A549 (cell line): Measurements from ENCODE around the gene PRR5L. TPM values are rescaled to one million over a fixed set of nuclear protein-coding genes. Genes with fewer than 3 reads are reported as not detected.

ENCODE experiments used
- ATAC-seq, 2 experiments: fragments of 200-7000 bp in 1 of 2; fragments of >200 bp in 1 of 2; cut with Nextera tagmentation in 1 of 2; cut with Tn5 transposase in 1 of 2; 3 replicates each; pipeline versions ENCODE4 v1.8.0 to v1.9.1; 2018 to 2020; ENCODE audit warnings: mild to moderate bottlenecking in 1 of 2, moderate library complexity in 1 of 2
- CTCF ChIA-PET: fragments of 300-600 bp; sonication (Branson Sonifier 250); formaldehyde crosslinking; extraction: SDS; loops from one replicate; lab custom pipeline; 2021; ENCODE audit warnings: antibody characterized with exemption, inconsistent platforms; lab: Yijun Ruan, JAX
- POLR2A ChIA-PET: fragments of 350-600 bp; formaldehyde crosslinking; extraction: SDS; loops from one replicate; lab custom pipeline; 2021; ENCODE audit warnings: antibody characterized with exemption, inconsistent platforms; lab: Yijun Ruan, JAX
- DNase-seq, 2 experiments: peaks; one replicate each; pipeline versions ENCODE4 v3.0.0 to v3.0.0-alpha.2; 2011 to 2016; ENCODE audit warnings: low read depth in 1 of 2, low spot score in 1 of 2
- FAIRE-seq: peaks from 2 replicates; lab custom pipeline; 2011; peaks lifted over from hg19 to GRCh38; lab: Jason Lieb, UNC
- H3K27ac ChIP-seq, 2 experiments: fragments of >200 bp; sonication (Bioruptor Twin); formaldehyde crosslinking; 3 replicates each; pipeline ENCODE4 v1.5.1; 2016 to 2017
- H3K4me1 ChIP-seq: fragments of >200 bp; sonication (Bioruptor Twin); formaldehyde crosslinking; 3 replicates; pipeline ENCODE4 v1.6.1; 2016
- H3K4me2 ChIP-seq: fragments of >200 bp; sonication (Bioruptor Twin); formaldehyde crosslinking; 3 replicates; pipeline ENCODE4 v1.6.1; 2016
- H3K4me3 ChIP-seq: fragments of >200 bp; sonication (Bioruptor Twin); formaldehyde crosslinking; 3 replicates; pipeline ENCODE4 v1.5.1; 2016
- H3K9me3 ChIP-seq: fragments of >200 bp; sonication (Bioruptor Twin); formaldehyde crosslinking; 3 replicates; pipeline ENCODE4 v1.6.1; 2016
- EHMT2 ChIP-seq: fragments of 200-600 bp; sonication (generic); IDR thresholded peaks from 2 replicates; pipeline ENCODE4 v1.6.1; 2016; ENCODE audit warnings: antibody characterized with exemption, low read depth, mild to moderate bottlenecking, moderate library complexity
- FOSL2 ChIP-seq, 2 experiments: fragments of 450-650 bp in 1 of 2; fragments of >200 bp in 1 of 2; sonication (Bioruptor Twin) in 1 of 2; formaldehyde crosslinking; IDR thresholded peaks; 2 replicates each; pipeline versions ENCODE4 v1.5.0 to v1.6.1; 2016 to 2020; ENCODE audit warnings: mild to moderate bottlenecking in 1 of 2, moderate library complexity in 1 of 2
- HOXB5 ChIP-seq: fragments of 250-450 bp; sonication (Bioruptor Pico); IDR thresholded peaks from 2 replicates; pipeline ENCODE4 v1.5.0; 2020; ENCODE audit warnings: mild to moderate bottlenecking, moderate library complexity
- KDM5A ChIP-seq: fragments of 200-600 bp; sonication (generic); IDR thresholded peaks from 2 replicates; pipeline ENCODE4 v1.6.1; 2016; ENCODE audit warnings: antibody characterized with exemption, mild to moderate bottlenecking
- MAFK ChIP-seq: fragments of 450-650 bp; IDR thresholded peaks from 2 replicates; pipeline ENCODE4 v1.6.1; 2014; ENCODE audit not compliant: partially characterized antibody
- NFE2L2 ChIP-seq: fragments of 150-350 bp; conservative IDR thresholded peaks from 2 replicates; pipeline ENCODE4 v1.6.1; 2014; ENCODE audit warnings: low read length
- NR3C1 ChIP-seq: fragments of >200 bp; sonication (Bioruptor Twin); formaldehyde crosslinking; IDR thresholded peaks from 3 replicates; pipeline ENCODE4 v1.6.1; 2017
- PHF8 ChIP-seq: fragments of 200-600 bp; sonication (generic); IDR thresholded peaks from 2 replicates; pipeline ENCODE4 v1.6.1; 2016; ENCODE audit warnings: low read depth, mild to moderate bottlenecking, antibody characterized with exemption, moderate library complexity, borderline replicate concordance
- POLR2AphosphoS2 ChIP-seq: conservative IDR thresholded peaks from 2 replicates; pipeline ENCODE4 v1.6.1; 2012; ENCODE audit warnings: low read length, improper control_type of control experiment, inconsistent platforms
- TFCP2L1 ChIP-seq: fragments of 250-450 bp; sonication (Bioruptor Pico); IDR thresholded peaks from 2 replicates; pipeline ENCODE4 v1.5.0; 2021; ENCODE audit warnings: mild to moderate bottlenecking
- ZC3H11A ChIP-seq: fragments of 450-650 bp; IDR thresholded peaks from 2 replicates; pipeline ENCODE4 v1.6.1; 2014; ENCODE audit warnings: antibody characterized with exemption, mild to moderate bottlenecking
- ZFP36 ChIP-seq: fragments of 450-650 bp; IDR thresholded peaks from 2 replicates; pipeline ENCODE4 v1.6.1; 2014; ENCODE audit warnings: borderline replicate concordance; ENCODE audit not compliant: partially characterized antibody
- ZNF302 ChIP-seq: fragments of 250-450 bp; sonication (Bioruptor Pico); IDR thresholded peaks from 2 replicates; pipeline ENCODE4 v1.9.0; 2021; ENCODE audit warnings: inconsistent platforms, mild to moderate bottlenecking, moderate library complexity
- WGBS: methylation state at CpG from one replicate; pipeline ENCODE4 v1.1.6; 2017; ENCODE audit errors: missing lambda C conversion rate; 5-methylcytosine and 5-hydroxymethylcytosine counted together
- polyA plus RNA-seq, 4 experiments: library from polyadenylated mRNA; depleted of rRNA in 3 of 4; stranded (reverse); fragments of >200 nt; fragmentation: RNase III in 1 of 4; extraction: RNeasy Plus Mini Kit Qiagen cat#74134 plus additional on column Dnase treatment in 1 of 4; gene quantifications; 2 replicates in 3 of 4; 3 replicates in 1 of 4; pipeline ENCODE4 v1.2.3, GENCODE V29; 2011 to 2017
- TF ChIP-seq, protein P1 (sequence below): IDR thresholded peaks from 2 replicates; pipeline ENCODE4 v1.6.1; 2012
- TF ChIP-seq, protein P2 (sequence below): fragments of >200 bp; sonication (Bioruptor Twin); formaldehyde crosslinking; IDR thresholded peaks from 3 replicates; pipeline ENCODE4 v1.6.1; 2016
- TF ChIP-seq, protein P3 (sequence below): fragments of >200 bp; sonication (Bioruptor Twin); formaldehyde crosslinking; IDR thresholded peaks from 2 replicates; pipeline ENCODE4 v1.6.1; 2016

Gene PRR5L
- polyA plus RNA-seq, 2 of the 4 experiments (the other 2 are of a cell fraction) = 6.9 to 12.1 TPM

DNA sequence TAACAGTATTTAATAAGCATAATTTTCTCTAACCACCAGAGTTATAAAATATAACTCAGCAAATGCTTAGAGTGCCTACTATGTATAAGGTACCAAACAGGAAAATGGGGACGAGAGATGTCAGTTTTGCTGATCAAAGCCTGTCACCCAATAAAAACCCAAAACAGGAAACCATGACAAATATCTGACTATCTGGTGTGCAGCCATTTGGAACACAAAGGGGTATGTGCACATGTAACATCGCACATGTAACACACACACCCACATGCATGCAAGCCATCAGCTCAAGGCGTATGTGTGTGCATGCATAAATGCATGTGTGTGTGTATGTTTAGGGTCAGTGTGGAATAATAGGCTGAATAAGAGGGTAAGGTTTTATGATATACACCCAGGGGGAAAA lies 64.2 kb downstream of the PRR5L start:
- no peak for ATAC-seq
- TF ChIP-seq, protein P1, sequence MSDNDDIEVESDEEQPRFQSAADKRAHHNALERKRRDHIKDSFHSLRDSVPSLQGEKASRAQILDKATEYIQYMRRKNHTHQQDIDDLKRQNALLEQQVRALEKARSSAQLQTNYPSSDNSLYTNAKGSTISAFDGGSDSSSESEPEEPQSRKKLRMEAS = no peak
- TF ChIP-seq NR3C1 (no peak), FOSL2 (IDR thresholded peaks at IDR 0.05) (no peak), FOSL2 (CRISPR knock-in tag; IDR thresholded peaks at IDR 0.05) (no peak)
- TF ChIP-seq, protein P2, sequence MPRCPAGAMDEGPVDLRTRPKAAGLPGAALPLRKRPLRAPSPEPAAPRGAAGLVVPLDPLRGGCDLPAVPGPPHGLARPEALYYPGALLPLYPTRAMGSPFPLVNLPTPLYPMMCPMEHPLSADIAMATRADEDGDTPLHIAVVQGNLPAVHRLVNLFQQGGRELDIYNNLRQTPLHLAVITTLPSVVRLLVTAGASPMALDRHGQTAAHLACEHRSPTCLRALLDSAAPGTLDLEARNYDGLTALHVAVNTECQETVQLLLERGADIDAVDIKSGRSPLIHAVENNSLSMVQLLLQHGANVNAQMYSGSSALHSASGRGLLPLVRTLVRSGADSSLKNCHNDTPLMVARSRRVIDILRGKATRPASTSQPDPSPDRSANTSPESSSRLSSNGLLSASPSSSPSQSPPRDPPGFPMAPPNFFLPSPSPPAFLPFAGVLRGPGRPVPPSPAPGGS = no peak
- TF ChIP-seq, all 56 proteins: peak for 0
- Histone ChIP-seq H3K9me3 (no peaks in the 10 kb centered on the region), H3K4me1 (peaks cover 31% of the 10 kb centered on the region), H3K27ac (no peak overlapping the region), H3K4me3 (no peak overlapping the region), H3K4me2 (no peak overlapping the region)
- DNase-seq = no peak
- no peak for FAIRE-seq
- WGBS = 90% methylated on average over 3 of the region's 3 CpGs
- ChIA-PET CTCF (interaction anchor here (0.7 to 1.2 kb wide), 2 partner anchors 13 to 16 kb away, joined by 3 read pairs; no protein-coding TSS in a partner anchor), POLR2A (no interaction called here)

DNA sequence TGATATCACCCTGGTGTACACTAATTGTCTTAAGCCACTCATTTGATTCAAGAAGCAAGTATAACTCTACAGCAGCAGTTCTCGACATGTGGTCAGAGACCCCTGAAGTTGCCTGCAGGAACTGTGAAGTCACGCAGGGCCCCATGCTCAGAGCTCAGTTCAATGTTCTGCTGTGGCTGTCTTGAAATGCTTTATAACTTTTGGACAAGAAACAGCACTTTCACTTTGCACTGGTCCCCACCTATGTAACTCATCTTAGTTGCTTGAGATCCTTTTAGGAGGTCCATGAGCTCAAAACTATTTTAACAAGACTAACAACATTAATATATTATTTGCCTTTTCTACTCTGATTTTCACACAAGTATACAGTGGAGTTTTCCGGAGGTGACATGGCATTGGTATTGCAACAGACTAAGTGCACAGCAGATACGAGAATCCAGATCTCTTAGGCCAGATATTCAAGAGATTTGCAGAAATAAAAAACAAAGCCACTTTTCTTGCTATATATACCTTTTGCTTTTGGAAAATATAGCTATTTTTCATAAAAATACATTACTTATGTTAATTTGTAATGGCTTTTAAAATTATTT lies 64.8 kb downstream of the PRR5L start:
- DNase-seq (no peak), ATAC-seq (no peak), FAIRE-seq (no peak)
- POLR2A ChIA-PET = no interaction called here
- CTCF ChIA-PET = interaction anchor here (0.7 to 1.2 kb wide), 2 partner anchors 12 to 15 kb away, joined by 3 read pairs; no protein-coding TSS in a partner anchor
- H3K4me3 ChIP-seq = no peak overlapping the region
- H3K4me1 ChIP-seq = peaks cover 31% of the 10 kb centered on the region
- H3K27ac ChIP-seq = peak overlapping the region in 1 of 2 experiments; percentile 46; a peak in 1 of 6 replicates
- no peaks in the 10 kb centered on the region for H3K9me3 ChIP-seq
- WGBS = 86% methylated on average over 4 of the region's 4 CpGs
- no peak for TF ChIP-seq POLR2AphosphoS2
- TF ChIP-seq HOXB5 (CRISPR knock-in tag) = no peak
- TF ChIP-seq TFCP2L1 = no peak
- no peak for TF ChIP-seq PHF8
- no peak for TF ChIP-seq KDM5A
- no peak for TF ChIP-seq ZNF302 (CRISPR knock-in tag)
- no peak for TF ChIP-seq EHMT2
- TF ChIP-seq, all 56 proteins: peak for 0
- peak overlapping the region; percentile 68; the same call in 1 of the 3 replicates for H3K4me2 ChIP-seq

DNA sequence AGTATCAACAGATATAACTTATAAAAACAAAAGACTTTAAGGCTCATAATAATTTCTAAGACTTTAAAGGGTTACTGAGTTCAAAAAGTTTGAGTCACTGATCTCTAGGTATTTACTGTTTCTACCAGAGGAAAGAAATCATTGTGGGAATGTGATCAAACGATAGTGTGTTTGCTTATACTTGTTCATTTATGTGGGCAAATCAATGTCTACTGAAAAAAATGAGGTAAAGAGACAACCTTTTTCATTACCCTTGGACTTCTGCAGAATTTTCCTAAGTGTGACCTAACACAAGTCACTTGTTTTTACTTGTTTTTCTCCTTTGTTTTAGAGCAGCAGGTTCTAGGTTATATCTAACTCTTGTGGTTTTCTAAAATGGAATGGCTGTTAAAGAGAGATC lies 65.4 kb downstream of the PRR5L start:
- FAIRE-seq (no peak), DNase-seq (no peak), ATAC-seq (no peak)
- no peak for TF ChIP-seq NR3C1
- no peak for TF ChIP-seq NFE2L2
- TF ChIP-seq, protein P3, sequence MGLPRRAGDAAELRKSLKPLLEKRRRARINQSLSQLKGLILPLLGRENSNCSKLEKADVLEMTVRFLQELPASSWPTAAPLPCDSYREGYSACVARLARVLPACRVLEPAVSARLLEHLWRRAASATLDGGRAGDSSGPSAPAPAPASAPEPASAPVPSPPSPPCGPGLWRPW = no peak
- TF ChIP-seq ZC3H11A = no peak
- Histone ChIP-seq H3K4me3 (no peak overlapping the region; the same call in 2 of the 3 replicates), H3K9me3 (no peaks in the 10 kb centered on the region), H3K4me2 (peak overlapping the region; percentile 68), H3K4me1 (peaks cover 31% of the 10 kb centered on the region), H3K27ac (peak overlapping the region; percentile 47 to 57; a peak in 5 of 6 replicates)
- POLR2A ChIA-PET = no interaction called here
- WGBS = 11% methylated on average over 1 of the region's 1 CpG
- CTCF ChIA-PET = no interaction called here

DNA sequence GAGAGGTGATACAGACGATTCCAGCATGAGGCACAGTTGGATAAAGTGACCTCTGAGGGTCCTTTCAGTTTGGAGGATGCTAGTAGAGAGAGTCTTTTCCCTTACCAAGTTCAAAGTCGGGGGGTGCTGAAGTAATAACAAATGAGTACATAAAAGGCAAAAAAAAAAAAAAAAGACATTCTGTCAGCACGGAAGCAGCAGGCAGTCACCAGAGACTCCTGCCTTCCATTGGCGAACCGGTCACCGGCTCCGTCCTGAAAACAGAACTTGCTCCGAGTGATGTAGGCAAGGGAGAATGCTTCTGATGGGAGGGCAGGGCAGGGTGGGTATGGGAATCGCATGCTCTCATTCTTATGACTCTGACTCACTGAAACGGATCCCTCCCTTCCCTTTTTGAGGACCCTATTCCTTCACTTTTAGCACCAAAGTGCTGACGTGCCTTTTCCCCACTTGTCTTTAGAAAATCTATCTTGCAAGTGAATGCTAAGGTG lies 65.9 kb downstream of the PRR5L start:
- POLR2A ChIA-PET = no interaction called here
- peak overlapping the region; percentile 47 to 57; a peak in 5 of 6 replicates for H3K27ac ChIP-seq
- 23% methylated on average over 11 of the region's 11 CpGs for WGBS
- FAIRE-seq (no peak), ATAC-seq (peak; percentile 71 to 84), DNase-seq (peak in 1 of 2 experiments; percentile 65)
- CTCF ChIA-PET = no interaction called here
- peak overlapping the region; percentile 17; the same call in 2 of the 3 replicates for H3K4me3 ChIP-seq
- peak overlapping the region; percentile 68 for H3K4me2 ChIP-seq
- peaks cover 31% of the 10 kb centered on the region for H3K4me1 ChIP-seq
- no peaks in the 10 kb centered on the region for H3K9me3 ChIP-seq
- no peak for TF ChIP-seq ZFP36
- TF ChIP-seq MAFK = peak; percentile 61
